Subcutaneous adipose tissue (tissue), 4 donors: ENCODE data around the gene VSTM2B. TPM values are rescaled to one million over a fixed set of nuclear protein-coding genes. Genes with fewer than 3 reads are reported as not detected.

ENCODE experiments used
- CTCF ChIP-seq: fragments of 450-650 bp; IDR thresholded peaks from one replicate; pipeline ENCODE4 v1.5.1; 2016; ENCODE audit warnings: low read depth, mild to moderate bottlenecking, control low read depth, antibody characterized with exemption, moderate library complexity
- total RNA-seq, 4 donors: library from RNA; depleted of rRNA; stranded (reverse); fragments of >200 nt; gene quantifications; one replicate each; pipeline ENCODE4 v1.1.0, GENCODE V29; 2016

VSTM2B gene
- total RNA-seq, 4 donors from 2014 or later = not detected

DNA sequence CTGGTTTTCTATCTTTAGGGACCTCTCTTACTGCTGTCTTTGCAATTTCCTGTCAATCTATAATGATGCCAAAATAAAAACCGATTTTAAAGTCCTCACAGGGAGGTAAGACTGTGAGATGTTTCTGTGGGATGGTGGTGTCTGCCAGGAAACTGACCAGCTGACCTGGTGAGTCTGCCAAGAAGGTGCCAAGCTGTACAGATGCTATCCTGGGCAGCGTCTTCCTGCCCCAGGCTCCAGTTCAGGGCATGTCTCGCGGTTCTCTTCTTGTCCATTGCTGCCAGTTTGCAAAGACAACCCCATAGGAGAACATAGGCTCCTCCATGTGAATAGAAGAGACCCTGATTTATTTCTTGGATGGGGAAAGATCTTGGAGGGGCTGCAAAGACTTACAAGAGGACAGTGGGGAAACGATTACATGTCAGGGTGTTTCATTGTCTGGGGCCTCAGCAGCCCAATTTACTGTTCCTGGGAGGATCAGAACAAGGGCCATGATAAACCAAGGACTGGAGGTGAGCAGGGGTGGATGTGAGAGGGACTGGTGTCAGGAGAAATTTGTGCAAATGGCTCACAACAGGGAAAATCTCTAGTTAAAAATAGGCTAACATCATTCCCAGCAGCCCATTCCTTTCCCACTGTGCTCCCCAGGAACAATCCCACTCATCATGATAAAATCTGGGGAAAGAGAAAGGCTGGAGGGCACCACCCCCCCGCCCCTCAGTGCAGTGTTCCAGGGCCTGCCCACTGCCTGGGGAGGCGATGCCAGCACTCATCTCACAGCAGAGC, 42.7 kb upstream of the VSTM2B start:
- no peak for TF ChIP-seq CTCF

GRCh38 chr19:29483641-29483920, 42.2 kb upstream of the VSTM2B start:
- TF ChIP-seq CTCF = no peak

GRCh38 chr19:29483944-29484581, 41.7 kb upstream of the VSTM2B start:
- TF ChIP-seq CTCF = no peak

- no peak for TF ChIP-seq CTCF
Measured at GRCh38 chr19:29484876-29485275, 40.9 kb upstream of the VSTM2B start.

DNA sequence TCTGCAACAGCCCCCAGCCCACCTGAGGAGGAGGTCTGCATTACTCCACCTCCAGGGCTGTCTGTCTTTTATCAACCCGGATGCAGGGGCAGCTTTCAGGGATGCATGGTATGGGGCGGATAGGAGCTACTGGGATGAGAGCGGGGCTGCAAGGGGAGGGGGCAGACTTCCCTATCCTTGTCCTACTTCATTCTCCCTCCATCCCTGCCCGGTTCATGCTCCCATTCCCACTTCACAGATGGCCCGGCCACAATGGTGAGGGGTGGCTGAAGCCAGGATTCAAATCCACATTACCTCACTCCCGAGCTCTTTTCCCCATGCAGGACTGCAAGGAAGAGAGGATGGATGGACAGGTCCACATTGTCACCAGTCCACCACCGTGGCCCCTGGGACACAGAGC, 40.5 kb upstream of the VSTM2B start:
- TF ChIP-seq CTCF = no peak

GRCh38 chr19:29487432-29487831, 38.4 kb upstream of the VSTM2B start:
- TF ChIP-seq CTCF = no peak

- no peak for TF ChIP-seq CTCF
Measured at GRCh38 chr19:29488316-29488715, 37.5 kb upstream of the VSTM2B start.
